Tibial nerve (tissue), 3 donors: ENCODE measurements around the gene JUND.

ENCODE experiments used
- POLR2A ChIP-seq, 2 donors: fragments of 450-650 bp; IDR thresholded peaks; one replicate each; pipeline ENCODE4 v1.6.1; 2017; ENCODE audit warnings: antibody characterized with exemption in 2 of 2, mild to moderate bottlenecking in 2 of 2, moderate library complexity in 2 of 2
- TF ChIP-seq, protein P1 (sequence below), 5 experiments: fragments of 200-600 bp in 3 of 5; fragments of 450-650 bp in 2 of 5; sonication (generic) in 3 of 5; IDR thresholded peaks; one replicate each; pipeline ENCODE4 v1.5.1; 2016 to 2019; ENCODE audit warnings: antibody characterized with exemption in 5 of 5, mild to moderate bottlenecking in 3 of 5, moderate library complexity in 2 of 5

DNA sequence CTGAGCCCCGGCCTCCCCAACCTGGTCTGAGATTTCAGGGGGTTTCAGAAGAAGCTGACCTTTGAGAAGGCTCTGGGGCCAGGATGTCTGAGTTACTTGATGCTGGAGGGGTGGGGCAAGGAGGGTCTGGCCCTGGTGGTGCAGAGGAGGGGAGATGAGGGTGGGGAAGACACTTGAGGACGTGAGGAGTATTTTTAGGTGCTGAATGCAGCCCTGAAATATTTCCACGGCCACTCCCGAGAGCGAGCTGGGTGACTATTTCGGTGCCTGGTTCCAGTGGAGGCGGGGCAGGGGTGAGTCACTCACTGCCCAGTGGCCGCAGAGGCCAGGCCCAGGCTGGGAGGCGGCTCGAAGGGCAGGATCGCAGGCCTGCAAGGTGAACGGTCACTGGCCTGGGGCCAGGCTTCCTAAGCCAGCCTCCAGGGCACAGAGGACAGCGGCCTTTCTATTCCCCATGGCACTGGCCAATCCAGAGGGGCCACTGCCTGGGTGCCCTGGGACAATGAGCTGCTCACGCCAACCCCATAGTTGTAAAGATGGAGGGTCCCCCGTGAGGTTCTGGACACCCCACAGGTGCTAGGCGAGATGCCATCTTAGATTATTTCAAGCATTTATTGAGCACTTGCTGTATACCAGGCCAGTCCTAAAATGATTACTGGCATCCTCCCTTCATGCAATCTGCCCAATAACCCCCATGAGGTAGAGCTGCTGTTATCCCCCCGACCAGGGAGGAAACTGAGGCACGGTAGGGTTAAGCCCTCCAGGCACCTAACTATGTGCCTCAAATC lies 19.7 kb upstream of the JUND start:
- TF ChIP-seq, protein P1, sequence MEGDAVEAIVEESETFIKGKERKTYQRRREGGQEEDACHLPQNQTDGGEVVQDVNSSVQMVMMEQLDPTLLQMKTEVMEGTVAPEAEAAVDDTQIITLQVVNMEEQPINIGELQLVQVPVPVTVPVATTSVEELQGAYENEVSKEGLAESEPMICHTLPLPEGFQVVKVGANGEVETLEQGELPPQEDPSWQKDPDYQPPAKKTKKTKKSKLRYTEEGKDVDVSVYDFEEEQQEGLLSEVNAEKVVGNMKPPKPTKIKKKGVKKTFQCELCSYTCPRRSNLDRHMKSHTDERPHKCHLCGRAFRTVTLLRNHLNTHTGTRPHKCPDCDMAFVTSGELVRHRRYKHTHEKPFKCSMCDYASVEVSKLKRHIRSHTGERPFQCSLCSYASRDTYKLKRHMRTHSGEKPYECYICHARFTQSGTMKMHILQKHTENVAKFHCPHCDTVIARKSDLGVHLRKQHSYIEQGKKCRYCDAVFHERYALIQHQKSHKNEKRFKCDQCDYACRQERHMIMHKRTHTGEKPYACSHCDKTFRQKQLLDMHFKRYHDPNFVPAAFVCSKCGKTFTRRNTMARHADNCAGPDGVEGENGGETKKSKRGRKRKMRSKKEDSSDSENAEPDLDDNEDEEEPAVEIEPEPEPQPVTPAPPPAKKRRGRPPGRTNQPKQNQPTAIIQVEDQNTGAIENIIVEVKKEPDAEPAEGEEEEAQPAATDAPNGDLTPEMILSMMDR (IDR thresholded peaks at IDR 0.05): no peak
- no peak for TF ChIP-seq POLR2A (IDR thresholded peaks at IDR 0.05)
